Measurements from ENCODE around the gene HOXC12.

DNA sequence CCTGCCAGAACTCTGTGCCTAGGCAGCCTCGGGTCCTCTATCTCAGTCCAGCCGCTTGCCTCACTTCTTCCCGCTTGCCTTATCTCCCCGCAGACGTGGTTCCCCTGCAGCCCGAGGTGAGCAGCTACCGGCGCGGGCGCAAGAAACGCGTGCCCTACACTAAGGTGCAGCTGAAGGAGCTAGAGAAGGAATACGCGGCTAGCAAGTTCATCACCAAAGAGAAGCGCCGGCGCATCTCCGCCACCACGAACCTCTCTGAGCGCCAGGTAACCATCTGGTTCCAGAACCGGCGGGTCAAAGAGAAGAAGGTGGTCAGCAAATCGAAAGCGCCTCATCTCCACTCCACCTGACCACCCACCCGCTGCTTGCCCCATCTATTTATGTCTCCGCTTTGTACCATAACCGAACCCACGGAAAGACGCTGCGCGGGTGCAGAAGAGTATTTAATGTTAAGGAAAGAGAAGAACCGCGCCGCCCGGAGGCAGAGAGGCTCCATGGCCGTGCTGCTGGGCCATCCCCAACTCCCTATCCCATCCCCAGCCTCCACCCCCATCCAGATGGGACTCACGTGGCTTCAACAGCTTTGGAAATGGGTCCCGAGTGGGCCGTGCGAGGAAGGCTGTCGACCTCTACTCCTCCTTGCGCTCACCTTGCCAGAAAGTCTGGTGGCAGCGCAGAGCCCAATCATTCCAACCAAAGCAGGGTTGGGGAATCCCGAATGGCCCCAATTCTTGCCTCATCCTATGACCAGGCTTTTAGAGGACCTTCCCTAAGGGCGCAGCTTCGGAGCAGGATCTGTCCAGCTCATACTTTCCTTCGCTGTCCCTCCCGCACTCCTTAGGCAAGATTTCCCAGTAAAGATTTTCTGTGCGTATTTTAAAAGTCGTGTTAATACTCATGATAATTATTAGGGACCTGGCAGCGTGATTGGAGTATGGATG is 9.5 kb upstream of the HOXC12 start:
- TF ChIP-seq, protein P1, sequence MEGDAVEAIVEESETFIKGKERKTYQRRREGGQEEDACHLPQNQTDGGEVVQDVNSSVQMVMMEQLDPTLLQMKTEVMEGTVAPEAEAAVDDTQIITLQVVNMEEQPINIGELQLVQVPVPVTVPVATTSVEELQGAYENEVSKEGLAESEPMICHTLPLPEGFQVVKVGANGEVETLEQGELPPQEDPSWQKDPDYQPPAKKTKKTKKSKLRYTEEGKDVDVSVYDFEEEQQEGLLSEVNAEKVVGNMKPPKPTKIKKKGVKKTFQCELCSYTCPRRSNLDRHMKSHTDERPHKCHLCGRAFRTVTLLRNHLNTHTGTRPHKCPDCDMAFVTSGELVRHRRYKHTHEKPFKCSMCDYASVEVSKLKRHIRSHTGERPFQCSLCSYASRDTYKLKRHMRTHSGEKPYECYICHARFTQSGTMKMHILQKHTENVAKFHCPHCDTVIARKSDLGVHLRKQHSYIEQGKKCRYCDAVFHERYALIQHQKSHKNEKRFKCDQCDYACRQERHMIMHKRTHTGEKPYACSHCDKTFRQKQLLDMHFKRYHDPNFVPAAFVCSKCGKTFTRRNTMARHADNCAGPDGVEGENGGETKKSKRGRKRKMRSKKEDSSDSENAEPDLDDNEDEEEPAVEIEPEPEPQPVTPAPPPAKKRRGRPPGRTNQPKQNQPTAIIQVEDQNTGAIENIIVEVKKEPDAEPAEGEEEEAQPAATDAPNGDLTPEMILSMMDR (IDR thresholded peaks at IDR 0.05), result no peak
- no peak for TF ChIP-seq POLR2A (IDR thresholded peaks at IDR 0.05)

Measured in esophagus squamous epithelium (tissue), 4 donors.